HG03442 (cell line): ENCODE measurements around the gene ANKH.
A peak's percentile ranks its signal among the peaks of the same experiment; 100 is the strongest.
"Not testable (repeated sequence)": the region's sequence is repeated elsewhere in the genome, so short reads cannot be mapped to it uniquely, and the experiment has no call there.

Experiments
- ATAC-seq: cut with Tn5 transposase; IDR thresholded peaks from one replicate; pipeline ENCODE4 v1.9.1; 2021; ENCODE audit warnings: mild to moderate bottlenecking, moderate library complexity; ENCODE audit not compliant: unreplicated experiment

The ANKH gene

DNA sequence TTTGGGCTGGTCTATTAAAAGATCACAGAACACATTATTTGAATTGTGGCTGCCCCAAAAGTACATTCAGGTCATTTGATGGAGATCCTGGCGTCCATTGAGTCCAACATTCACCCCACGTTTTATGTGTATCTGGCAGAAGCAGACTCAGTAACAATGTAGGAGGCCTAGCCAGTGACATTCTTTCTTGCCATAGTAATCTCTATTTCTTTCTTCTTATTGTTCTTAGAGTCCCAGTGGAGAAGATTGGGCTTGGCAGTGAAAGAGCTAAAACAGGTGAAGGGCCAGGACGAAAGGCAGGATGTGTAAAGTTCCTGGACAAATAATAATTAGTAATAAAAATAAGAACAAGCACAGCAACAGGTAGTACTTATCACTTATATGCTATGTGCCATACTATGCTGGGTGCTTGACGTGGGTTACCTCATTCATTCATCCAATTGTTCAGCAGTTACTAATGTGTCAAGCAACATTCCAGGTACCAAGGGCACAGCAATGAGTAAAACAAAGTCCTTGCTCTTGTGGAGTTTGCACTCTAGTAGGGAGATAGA, 12.6 kb upstream of the ANKH start:
- no peak for ATAC-seq

DNA sequence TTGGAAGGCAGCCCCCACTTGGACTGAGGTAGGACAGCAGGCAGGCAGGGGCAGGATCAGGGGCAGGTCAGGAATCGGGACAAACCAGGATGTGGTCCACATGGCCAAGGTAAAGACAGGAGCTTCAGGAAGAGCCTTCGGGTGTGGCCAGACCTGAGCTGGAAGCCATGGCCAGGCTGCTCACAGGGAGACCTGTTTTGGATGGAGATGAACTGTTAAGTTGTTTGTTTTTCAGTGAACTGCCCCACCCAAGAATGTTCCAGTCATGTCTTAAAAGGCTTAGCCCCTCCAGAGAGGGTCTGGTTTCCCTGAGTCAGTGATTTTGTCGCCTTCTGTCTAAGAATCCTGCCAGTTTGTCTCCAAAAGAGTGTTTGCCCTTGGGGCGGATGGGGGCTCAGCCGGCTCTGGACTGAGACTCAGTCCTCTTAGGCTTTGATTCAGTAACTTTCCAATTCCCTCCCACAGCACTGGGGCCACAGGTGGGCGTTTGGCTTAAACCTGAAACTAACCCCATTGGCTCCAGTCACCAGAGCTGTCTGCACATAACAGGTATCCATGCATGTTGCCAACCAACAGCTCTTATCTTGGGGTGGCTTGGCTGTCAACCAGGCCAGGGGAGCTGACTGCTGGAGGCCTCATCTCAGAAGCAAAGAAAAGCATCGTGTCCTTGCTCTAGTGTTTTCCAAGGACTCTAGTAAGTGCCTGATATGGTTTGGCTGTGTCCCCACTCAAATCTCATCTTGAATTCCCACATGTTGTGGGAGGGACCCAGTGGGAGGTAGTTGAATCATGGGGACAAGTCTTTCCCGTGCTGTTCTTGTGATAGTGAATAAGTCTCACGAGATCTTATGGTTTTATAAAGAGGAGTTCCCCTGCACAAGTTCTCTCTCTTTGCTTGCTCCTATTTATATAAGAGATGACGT, 11.3 kb upstream of the ANKH start:
- ATAC-seq: no peak

DNA sequence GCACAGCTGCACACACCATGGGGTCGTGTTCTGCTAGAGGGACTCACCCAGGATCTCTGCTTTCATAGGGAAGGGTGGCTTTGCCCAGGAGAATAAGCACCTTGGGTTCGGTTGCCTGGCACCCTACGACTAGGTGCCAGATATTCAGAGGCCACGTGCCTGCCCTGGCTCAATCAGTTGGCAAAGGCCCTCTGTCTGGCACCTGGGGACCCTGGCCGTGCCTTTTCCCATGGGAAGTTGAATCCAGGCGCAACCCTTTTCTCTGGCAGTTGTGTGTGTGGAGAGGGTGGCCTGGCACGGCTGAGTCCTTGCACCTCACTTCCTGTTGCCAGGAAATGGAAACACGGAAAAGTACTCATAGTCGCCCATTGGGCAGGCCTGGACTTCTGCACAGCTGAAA, 10.2 kb upstream of the ANKH start:
- ATAC-seq: no peak

DNA sequence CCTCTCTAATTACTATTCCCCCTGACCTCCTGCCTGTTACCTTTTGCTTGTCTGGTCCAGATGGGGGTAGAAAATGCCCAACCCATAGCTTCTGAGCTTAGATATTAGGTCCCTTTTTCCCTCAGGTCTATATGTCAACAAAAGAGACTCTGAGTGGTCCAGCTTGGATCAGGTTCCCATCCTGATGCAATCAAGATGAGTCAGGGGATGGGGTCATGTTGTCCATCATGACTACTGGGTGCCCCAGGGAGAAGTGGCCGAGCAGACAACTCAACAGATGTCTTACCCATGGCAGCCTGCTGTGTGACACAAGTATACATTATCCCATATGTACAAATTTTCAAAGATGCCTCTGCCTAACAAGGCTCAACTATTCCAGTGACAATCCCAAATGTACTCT, 9.1 kb upstream of the ANKH start:
- no peak for ATAC-seq

DNA sequence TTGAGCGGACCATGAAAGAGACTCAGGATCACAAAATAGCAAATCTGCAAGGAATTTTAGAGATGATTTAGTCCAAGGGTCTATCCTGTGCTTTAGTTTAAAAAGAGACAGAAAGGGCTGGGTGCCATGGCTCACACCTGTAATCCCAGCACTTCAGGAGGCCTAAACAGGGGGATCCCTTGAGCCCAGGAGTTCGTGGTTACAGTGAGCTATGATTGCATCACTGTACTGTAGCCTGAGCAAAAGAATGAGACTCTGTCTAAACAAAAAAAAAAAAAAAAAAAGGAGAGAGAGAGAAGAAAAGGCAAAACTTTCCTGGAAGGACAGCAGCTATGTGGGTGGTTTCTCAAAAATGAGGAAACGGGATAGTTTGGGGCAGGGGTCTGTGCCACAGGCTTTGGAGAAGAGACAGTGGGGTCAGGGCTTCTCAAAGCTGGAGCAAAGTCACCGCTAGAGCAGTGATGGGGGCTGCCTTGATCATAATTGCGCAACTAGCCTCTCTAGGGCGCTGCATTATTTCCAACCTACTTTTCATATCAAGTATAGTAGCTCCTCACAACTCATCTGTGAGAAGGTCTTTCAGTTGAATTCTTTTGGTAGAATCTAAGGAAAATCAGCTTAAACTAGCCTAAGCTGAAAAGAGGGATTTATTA, 8.5 kb upstream of the ANKH start:
- ATAC-seq: no peak

DNA sequence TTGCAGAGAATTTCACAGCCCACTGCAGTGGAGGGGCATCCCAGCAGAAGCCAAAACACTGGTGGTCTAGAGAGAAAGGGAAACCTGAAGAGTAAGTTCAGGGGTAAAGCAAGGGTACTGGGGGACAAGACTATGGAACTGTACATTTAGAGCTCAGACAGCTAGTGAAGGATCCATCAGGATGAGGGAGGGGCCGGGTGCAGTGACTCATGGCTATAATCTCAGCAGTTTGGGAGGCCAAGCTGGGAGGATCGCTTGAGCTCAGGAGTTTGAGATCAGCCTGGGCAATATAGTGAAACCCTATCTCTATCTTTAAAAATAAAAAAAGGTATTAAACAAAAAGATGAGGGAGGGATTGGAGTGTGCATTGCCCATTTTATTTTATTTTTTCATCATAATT, 7.8 kb upstream of the ANKH start:
- no peak for ATAC-seq

DNA sequence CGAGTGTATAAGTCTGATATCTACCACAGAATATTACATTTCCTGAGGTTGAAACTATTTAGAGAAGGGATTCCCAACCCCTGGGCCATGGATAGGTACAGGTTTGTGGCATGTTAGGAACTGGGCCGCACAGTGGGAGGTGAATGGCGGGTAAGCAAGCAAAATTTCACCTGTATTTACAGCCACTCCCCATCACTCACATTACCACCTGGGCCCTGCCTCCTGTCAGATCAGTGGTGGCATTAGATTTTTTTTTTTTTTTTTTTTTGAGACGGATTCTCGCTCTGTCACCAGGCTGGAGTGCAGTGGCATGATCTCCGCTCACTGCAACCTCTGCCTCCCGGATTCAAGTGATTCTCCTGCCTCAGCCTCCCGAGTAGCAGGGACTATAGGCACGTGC, 6.6 kb upstream of the ANKH start:
- ATAC-seq: not testable (repeated sequence)

DNA sequence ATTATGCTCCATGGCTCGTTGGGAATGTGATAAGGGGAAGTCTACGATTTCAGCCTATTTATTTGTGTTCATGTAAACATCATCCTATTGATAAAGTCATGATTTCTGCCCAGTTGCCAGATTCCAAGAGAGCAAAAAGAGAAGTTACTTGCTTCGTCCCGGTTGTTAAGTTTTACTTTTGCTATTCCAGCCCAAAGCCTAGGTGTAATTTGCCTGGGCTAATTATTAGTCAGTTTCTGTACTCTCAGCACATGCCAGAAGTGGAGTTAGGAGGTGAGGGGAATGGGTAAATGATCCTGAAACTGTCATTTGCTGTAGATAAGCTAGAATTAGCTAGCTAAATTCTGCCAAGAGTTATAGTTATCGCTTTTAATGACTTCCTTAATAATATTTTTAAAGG, 4.5 kb upstream of the ANKH start:
- no peak for ATAC-seq

DNA sequence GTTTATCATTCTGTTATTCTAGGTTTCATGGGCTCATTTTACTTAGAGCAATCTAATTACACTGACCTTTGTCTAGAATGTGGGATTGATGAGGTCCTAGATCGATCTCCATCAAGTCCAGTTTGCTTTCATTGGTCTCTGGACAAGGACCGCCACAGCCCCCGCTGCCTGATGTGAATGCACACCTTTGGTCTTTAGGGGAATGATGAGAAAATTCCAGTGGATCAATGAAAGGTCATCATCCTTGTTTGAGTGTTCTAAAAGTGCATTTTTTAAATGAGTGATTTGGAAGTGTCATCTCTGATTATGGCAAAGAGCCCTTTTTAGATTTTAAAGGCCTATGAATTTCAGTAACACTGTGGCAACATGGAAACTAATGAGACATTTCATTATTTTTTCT, 2.2 kb upstream of the ANKH start:
- ATAC-seq: no peak

DNA sequence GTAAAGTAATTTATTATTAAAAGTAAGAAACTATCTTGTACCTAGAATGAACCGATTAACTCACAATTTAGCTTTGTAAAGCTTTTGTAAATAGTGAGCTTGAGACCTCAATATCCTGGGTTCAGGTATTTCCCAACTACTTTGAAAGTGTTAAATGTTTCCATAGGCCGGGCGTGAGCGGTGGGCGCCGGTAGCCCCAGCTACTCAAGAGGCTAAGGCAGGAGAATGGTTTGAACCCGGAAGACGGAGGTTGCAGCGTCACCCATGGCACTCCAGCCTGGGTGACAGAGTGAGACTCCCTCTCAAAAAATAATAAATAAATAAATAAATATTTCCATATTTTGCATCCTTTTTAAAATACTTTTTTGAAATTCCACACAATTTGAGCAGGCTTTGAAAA, 1.5 kb upstream of the ANKH start:
- ATAC-seq: no peak

DNA sequence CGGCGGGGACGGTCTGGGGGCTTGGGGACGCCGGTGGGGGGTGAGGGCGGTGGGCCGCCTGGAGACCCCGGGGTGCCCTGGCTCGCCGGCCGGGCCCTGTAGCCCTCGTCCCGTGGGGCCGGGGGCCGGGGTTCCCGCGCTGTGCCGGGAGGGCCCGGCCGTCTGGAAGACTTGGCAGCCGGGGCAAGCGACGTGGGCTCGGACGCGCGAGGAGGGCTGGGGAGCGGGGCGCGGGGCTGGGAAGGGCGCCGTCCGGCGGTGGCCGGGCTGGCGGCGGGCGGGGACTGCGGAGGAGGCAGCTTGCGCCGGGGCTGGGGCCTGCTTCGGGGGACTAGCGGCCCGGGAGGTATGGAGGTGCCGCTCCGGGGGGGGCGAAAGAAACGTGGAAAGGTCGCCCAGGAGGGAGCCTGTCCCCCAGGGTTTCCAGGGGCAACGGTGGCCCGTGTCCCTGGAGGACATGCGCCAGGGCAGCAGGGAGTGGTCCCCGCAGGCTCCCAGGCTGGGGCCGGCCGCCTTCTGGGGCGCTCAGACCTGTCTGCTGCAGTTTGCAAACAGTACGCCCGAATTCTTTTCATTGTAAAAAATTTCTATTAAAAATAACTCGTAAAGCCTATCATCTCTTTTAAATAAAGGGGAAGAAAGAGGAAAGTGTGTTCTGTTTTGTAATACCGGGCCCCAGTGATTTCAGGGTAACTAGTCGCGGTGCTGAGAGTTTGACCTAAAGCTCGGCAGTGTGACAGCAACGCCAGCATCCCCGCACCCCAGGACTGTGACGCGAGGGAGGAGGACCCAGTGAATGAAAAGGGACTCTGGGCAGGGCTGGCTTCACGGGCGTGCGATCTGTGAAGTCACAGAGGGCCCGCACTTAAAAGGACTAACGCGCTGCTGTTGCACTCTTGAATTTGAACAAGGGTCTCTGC, 752 bp upstream of the ANKH start:
- peak; percentile 37 for ATAC-seq

DNA sequence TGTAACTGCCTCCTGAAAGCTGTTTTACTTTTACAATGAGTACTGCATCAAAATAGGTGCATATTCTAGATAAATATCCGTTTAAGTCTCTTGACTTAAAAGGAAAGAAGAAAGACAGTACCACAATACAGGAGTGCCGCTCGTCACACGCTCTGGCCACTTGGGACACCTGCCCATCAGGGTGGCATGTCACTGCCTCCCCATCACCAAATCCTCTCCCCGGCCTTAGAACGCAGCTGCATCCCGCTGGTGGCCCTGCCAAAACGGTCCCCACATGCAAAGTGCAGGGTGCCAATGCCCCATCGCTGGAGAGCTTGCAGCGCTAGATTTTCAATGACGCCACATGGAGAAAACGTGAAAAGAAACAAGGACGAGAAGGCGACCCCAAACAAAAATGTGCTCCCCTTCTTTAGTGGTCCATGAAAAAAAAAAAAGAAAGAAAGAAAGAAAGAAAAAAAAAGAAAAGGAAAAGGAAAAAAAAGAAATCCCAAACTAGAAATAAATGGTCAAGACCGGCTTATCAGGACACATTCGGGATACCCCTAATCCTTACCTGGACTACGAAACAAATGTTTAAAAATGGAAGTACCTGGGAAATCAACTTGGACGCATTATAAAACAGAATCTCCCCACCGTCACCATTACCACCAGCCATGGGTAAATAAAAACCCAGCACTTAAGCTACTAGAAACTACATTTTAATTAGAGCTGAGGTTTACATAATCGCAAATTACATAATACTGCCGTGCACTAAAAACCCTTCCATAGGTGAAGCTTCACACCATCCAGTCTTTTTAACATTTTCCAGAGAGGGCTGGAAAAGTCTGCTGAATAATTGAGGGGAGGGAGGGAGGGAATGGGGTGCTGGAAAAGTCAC, 1.0 kb downstream of the ANKH start:
- ATAC-seq: no peak

DNA sequence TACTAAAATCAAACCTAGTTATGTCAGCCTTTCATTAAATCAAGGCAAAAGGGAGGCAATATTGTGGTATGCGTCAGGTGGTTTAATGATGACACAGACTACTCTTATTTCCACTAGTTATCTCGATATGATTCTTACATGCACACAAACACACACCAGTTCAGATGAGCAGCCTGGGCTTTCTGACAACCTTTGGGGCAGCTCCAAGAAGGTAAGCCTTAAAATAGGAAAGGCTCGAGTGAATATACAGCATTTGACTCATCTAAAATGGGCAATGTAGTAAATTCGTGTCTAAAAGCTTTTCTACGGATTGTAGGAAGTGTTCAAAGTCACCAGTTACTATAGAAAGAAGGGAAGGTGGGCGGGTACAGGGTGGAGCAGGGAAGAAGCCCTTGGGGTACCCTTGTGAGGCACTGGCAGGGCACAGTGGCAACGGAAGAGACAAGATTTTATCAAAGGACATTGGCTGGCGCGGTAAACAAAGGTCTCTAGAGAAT, 1.9 kb downstream of the ANKH start:
- no peak for ATAC-seq

DNA sequence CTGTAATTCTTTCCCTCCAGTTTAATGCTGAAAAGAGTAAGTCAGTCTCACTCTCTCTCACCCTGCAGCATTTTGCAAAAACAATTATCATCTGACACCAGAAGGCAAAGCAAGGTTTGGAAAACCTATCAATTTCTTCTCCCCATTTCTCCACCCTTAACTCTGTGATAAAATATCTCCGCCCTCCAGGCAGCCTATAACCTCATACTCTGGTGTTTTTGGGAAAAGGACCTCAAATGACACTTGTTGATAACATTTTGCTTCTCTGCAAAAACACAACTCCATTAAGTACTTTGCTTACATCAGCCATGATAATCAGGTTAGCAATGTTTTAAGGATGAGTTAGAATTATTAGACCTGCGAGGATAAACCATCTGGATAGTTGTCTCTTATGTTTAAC, 2.3 kb downstream of the ANKH start:
- no peak for ATAC-seq

DNA sequence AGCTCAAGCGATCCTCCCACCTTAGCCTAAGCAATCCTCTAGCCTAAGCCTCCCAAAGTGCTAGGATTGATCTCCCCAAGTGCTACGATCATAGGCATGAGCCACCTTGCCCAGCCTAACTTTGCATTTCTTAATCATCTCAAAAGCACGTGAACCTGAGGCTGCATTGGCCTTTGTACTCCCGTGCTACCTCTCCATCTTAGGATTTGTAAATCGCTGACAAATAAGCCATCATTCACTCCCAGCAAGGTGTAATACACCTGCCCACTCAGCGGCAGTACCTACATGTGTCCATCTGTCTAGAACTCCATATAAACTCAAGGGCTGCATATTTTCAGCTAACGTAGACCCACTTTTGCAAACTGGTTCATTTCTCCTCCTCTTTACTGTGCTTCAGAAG, 2.8 kb downstream of the ANKH start:
- ATAC-seq: no peak

DNA sequence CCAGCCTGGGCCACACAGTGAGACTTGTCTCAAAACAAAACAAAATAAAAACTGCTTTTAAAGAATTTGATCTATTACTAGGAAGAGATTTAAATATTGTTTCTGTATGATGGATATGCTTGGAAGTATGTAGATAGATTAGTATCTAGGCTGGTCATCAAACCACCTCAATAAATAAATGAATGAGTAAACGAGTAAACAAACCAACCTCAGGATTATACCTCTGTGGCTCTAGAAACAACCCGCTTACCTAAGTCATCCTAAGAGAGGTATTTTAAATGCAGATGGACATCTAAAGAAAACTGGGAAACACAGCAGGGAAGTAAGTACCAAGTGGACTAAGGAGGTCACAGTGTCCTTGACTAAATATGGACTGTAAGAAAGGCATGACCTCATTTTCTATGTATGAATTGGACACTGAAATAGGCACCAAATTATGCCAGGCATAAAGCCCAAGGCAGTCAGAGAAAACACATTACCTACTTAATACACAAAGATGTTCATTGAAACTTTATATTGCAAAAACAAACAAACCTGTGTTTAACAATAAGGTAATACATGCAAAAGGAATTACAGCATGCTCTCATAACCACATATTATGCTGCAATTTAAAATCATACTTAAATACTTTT, 7.3 kb downstream of the ANKH start:
- no peak for ATAC-seq

DNA sequence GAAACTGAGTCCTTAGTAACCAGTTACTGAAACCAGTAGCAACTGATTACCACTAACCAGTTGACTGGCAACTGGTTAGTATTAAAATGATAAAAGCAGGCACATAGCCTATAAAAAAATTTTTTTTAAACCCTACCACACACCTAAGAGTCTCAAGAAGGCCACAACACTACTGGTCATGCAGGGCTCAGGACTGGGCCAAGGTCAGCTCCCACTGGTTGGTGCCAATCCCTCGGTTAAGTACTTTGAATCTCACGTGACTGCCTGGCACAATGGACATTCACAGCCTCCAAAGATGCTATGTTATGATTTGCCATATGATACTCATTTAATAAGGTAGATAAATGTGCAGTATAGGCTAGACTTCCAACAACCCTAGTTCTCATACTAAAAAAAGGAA, 8.5 kb downstream of the ANKH start:
- ATAC-seq: no peak

DNA sequence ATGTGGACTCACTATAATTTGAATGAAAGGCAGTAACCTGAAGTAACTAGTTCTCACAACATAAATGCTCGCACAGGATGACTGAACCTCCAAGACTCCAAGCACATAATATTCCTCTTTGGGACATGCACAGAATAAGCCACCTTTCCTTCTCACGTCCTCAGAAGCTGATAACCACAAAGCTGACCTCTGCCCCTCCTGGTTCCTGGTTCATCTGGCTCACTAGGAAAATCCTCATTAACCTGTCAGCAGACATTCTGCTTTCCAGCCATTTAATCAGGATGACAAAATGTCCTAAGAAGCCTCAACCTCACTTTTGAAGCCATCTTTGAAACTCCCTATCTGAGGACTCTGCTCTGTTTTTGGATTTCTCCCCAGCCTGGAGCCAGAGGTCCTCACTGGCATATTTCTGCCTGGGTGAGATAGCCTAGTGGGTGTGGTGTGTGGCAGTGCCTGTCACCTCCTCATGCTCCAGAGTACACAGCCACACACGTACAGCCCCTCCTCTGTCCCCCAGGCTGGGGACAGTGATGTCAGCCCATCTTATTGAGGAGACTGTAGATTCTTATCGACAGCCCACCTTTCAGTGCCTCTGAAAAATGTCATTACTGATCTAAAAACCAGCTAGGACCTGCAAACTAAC, 10.3 kb downstream of the ANKH start:
- ATAC-seq: no peak

DNA sequence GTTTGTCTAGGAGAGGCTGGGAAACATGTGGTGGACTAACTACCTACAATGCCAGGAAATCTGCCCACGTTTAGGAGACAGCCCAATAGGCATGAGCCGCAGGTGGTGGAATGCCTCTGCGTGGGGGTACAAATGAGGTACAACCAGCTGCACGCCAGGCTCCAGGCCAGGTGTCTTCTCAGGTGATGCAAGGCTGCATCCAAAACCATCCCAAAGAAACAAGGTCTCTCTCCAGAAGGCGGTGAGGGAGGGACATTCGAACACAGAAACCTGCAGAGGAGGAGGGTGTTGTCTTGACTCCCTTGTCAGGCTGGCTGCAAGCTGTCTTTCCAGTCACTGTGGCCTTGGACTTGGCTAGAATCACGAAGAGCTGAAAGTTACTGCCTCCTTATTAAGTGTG, 11.6 kb downstream of the ANKH start:
- no peak for ATAC-seq
